Activated naive CD8-positive, alpha-beta T cell (primary cell): ENCODE measurements around the gene HORMAD2.
"Not testable (repeated sequence)": the region's sequence is repeated elsewhere in the genome, so short reads cannot be mapped to it uniquely, and the experiment has no call there.

Source experiments
- H3K27ac Mint-ChIP-seq: one replicate; pipeline ENCODE4 v1.8.0; 2021; ENCODE audit warnings: mixed read lengths
- H3K27me3 Mint-ChIP-seq: one replicate; pipeline ENCODE4 v1.8.0; 2021; ENCODE audit warnings: mixed read lengths
- H3K36me3 Mint-ChIP-seq: one replicate; pipeline ENCODE4 v1.8.0; 2021; ENCODE audit warnings: mixed read lengths
- H3K4me1 Mint-ChIP-seq: one replicate; pipeline ENCODE4 v1.8.0; 2021; ENCODE audit warnings: low read depth, mixed read lengths
- H3K4me3 Mint-ChIP-seq: one replicate; pipeline ENCODE4 v1.8.0; 2021; ENCODE audit warnings: mild to moderate bottlenecking, mixed read lengths
- H3K9me3 Mint-ChIP-seq: one replicate; pipeline ENCODE4 v1.8.0; 2021; ENCODE audit warnings: low read depth, mixed read lengths

The HORMAD2 gene

DNA sequence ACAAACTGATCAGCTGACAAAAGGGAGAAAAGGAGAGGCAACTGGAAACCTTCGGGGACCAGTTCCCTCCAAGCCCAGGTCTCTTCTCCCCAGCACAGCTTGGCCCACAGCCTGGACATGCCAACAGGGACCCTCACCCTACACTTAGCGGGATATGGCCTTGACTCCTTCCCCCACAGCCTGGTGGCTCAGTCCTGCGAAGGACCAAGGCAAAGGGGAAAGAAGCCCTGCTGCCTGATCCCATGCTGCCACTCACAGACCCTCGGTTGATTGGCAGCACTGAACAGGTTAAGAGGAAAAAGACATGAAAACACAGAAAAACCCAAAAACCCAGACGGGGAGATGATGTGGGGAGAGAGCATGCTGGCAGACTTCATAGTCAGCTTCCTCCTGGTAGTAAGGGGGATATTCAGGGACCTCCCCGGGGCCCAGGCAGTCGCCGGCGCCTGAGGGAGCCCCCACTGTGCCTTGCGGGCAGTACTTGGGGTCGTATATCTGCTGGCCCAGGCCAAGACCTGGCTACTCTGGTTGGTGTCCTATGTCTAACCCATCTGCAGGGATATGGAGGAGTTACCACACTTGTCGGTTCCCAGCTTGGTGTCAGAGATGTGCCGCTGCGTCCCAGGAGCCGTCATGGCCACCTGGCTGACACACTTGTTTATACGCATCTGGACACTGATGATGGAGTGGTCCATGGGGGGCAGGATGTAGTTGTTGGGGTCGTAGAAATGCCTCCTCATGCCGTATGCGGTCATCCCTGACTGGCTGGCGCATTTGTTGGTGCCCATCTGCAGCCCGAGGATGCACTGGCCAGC is 34.2 kb upstream of the HORMAD2 start:
- no peak overlapping the region for H3K4me3 Mint-ChIP-seq
- H3K27me3 Mint-ChIP-seq, result peaks cover 7% of the 10 kb centered on the region
- H3K9me3 Mint-ChIP-seq, result no peaks in the 10 kb centered on the region
- H3K4me1 Mint-ChIP-seq, result peaks cover 11% of the 10 kb centered on the region
- no peaks in the 10 kb centered on the region for H3K36me3 Mint-ChIP-seq
- H3K27ac Mint-ChIP-seq, result no peak overlapping the region

DNA sequence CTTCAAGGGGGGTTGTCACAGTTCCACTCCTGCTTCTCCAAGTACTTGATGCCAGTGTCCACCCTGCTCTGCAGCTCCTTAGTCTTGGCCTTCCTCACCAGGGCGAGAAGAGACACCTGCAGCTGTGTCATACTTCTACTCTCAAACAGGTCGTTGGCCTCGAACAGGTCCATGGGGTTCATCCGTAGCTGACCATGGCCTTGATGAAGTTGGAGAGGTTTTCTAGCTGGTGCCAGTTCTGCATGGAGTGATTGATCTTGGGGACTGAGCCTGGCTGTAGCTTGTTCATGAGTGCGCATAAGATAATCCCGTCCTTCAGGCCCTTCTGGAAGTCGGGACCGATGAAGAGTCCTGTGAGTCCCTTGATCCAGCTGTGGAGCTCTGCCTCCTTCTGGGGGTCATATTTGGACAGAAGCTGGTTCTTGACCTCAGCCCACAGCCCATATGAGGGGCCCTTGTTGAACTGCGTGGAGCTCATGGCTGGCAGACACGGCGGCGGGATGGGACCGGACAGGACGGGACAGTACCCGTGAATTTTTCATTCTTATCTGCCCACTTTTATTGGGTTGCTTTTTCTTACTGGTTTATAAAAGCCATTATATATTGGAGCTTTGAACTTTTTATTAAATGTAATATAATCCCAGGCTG is 33.4 kb upstream of the HORMAD2 start:
- Mint-ChIP-seq H3K9me3 (no peaks in the 10 kb centered on the region), H3K4me3 (no peak overlapping the region), H3K36me3 (no peaks in the 10 kb centered on the region), H3K4me1 (peaks cover 11% of the 10 kb centered on the region), H3K27me3 (peaks cover 7% of the 10 kb centered on the region), H3K27ac (no peak overlapping the region)

GRCh38 chr22:30047364-30047738 is 32.9 kb upstream of the HORMAD2 start:
- no peaks in the 10 kb centered on the region for H3K36me3 Mint-ChIP-seq
- peaks cover 7% of the 10 kb centered on the region for H3K27me3 Mint-ChIP-seq
- no peak overlapping the region for H3K27ac Mint-ChIP-seq
- H3K4me1 Mint-ChIP-seq, result peaks cover 11% of the 10 kb centered on the region
- no peak overlapping the region for H3K4me3 Mint-ChIP-seq
- H3K9me3 Mint-ChIP-seq, result no peaks in the 10 kb centered on the region

DNA sequence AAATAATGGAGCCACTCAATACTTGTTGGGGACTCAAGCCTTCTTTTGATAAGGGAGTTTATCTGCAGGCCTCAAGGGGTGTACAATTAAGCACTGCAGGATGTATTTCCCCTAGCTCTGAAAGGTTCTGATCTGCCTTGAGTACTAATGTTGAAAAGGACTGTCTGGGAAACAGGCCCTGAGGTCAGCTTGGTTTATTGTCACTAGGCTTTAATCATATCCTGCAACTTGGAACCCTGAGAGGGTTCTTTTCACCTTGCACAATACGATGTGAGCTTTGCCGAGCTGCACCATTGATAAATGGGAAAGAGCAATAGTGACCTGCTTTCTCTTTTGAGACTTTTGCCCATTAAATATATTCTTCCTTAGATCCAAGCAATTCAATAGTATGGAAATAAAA is 31.6 kb upstream of the HORMAD2 start:
- Mint-ChIP-seq H3K4me1 (peaks cover 11% of the 10 kb centered on the region), H3K36me3 (no peaks in the 10 kb centered on the region), H3K9me3 (no peaks in the 10 kb centered on the region), H3K4me3 (no peak overlapping the region), H3K27ac (no peak overlapping the region), H3K27me3 (peaks cover 5% of the 10 kb centered on the region)

DNA sequence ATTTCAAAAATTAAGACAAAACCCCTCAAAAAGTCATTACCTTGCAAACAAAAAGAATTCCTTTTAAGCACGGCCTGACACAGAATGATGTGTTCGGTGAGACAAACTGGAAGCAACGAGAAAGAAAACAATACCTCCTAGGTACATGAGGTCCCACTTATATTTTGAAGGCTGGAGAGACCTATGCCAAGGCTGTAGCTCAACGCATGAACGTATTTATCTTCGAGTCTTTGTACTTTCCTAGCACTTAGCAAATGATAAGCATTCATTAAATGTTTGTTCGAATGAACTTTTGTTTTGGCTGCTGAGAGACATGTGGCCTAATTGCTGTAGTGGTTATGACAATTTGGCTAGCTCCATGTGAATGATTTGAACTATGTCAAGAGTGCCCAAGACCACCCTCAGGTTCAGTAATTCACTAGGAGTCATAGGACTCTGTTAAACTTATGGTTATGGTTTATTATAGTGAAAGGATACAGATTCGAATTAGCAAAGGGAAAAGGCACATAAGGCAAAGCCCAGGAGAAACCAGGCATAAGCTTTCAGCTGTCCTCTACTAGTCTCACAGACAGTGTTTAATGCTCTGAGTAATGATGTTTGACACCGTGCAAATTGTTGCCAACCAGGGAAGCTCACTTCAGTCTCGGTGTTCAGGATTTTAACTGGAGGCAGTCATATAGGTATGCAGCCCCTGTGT is 26.0 kb upstream of the HORMAD2 start:
- no peak overlapping the region for H3K27ac Mint-ChIP-seq
- no peak overlapping the region for H3K4me3 Mint-ChIP-seq
- H3K4me1 Mint-ChIP-seq, result no peaks in the 10 kb centered on the region
- H3K36me3 Mint-ChIP-seq, result peaks cover 4% of the 10 kb centered on the region
- H3K9me3 Mint-ChIP-seq, result peaks cover 13% of the 10 kb centered on the region
- no peaks in the 10 kb centered on the region for H3K27me3 Mint-ChIP-seq

DNA sequence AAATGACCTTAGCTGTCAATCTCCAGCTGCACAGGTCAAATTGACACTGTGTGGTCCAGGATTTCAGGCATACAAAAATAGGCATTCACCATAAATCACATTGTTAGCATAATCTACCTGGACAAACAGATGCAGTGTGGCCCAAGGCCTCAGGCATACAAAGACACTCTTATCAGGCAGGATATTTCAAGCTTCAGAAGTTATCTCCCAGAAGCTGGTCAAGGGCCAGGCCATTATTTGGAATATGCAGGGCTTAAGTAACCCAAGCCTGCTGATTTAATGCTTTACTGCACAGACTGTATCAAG is 25.5 kb upstream of the HORMAD2 start:
- Mint-ChIP-seq H3K9me3 (peaks cover 16% of the 10 kb centered on the region), H3K27me3 (peaks cover 3% of the 10 kb centered on the region), H3K27ac (no peak overlapping the region), H3K4me1 (no peaks in the 10 kb centered on the region), H3K4me3 (no peak overlapping the region), H3K36me3 (peaks cover 4% of the 10 kb centered on the region)

GRCh38 chr22:30056015-30056414 is 24.2 kb upstream of the HORMAD2 start:
- no peak overlapping the region for H3K27ac Mint-ChIP-seq
- H3K36me3 Mint-ChIP-seq, result peaks cover 4% of the 10 kb centered on the region
- H3K4me3 Mint-ChIP-seq, result no peak overlapping the region
- no peaks in the 10 kb centered on the region for H3K4me1 Mint-ChIP-seq
- peaks cover 3% of the 10 kb centered on the region for H3K27me3 Mint-ChIP-seq
- H3K9me3 Mint-ChIP-seq, result peaks cover 16% of the 10 kb centered on the region

- H3K27me3 Mint-ChIP-seq, result peaks cover 7% of the 10 kb centered on the region
- H3K4me3 Mint-ChIP-seq, result no peak overlapping the region
- peaks cover 6% of the 10 kb centered on the region for H3K36me3 Mint-ChIP-seq
- H3K27ac Mint-ChIP-seq, result no peak overlapping the region
- H3K4me1 Mint-ChIP-seq, result no peaks in the 10 kb centered on the region
- peaks cover 16% of the 10 kb centered on the region for H3K9me3 Mint-ChIP-seq
Observed at GRCh38 chr22:30057375-30057774, 22.9 kb upstream of the HORMAD2 start.

GRCh38 chr22:30059346-30060020 is 20.8 kb upstream of the HORMAD2 start:
- H3K27ac Mint-ChIP-seq, result not testable (repeated sequence)

GRCh38 chr22:30061094-30061493 is 19.2 kb upstream of the HORMAD2 start:
- H3K4me1 Mint-ChIP-seq, result not testable (repeated sequence)
- H3K36me3 Mint-ChIP-seq, result peaks cover 10% of the 10 kb centered on the region

More at GRCh38 chr22:30059346-30060020, 20.8 kb upstream of the HORMAD2 start:
- H3K36me3 Mint-ChIP-seq, H3K4me3 Mint-ChIP-seq, H3K4me1 Mint-ChIP-seq, H3K27me3 Mint-ChIP-seq: not testable (repeated sequence)
- H3K9me3 Mint-ChIP-seq, result peaks cover 33% of the 10 kb centered on the region

DNA sequence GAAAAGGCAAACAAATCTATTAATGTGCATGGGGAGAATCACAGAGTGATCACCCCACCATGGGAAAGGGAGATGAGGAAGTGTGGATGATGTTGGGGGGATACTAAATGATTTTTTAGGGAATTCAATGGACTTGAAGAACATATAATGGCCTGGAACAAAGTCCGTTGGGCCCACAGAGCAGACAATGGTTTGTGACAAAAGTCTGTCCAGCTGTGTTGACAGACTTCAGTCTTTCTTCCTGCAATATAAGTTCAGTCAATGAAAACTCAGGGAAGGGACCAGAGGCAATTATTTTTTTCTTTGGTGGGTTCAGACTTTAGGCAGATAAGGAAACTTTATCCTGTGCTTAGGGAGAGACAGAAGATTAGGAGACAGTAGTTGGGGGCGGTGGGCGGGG is 18.0 kb upstream of the HORMAD2 start:
- H3K4me3 Mint-ChIP-seq, result no peak overlapping the region
- H3K27me3 Mint-ChIP-seq, result peaks cover 7% of the 10 kb centered on the region
- H3K27ac Mint-ChIP-seq, result no peak overlapping the region
- H3K9me3 Mint-ChIP-seq, result peaks cover 32% of the 10 kb centered on the region
- H3K4me1 Mint-ChIP-seq, result no peaks in the 10 kb centered on the region
- peaks cover 9% of the 10 kb centered on the region for H3K36me3 Mint-ChIP-seq

More at GRCh38 chr22:30061094-30061493, 19.2 kb upstream of the HORMAD2 start:
- not testable (repeated sequence) for H3K27ac Mint-ChIP-seq, H3K27me3 Mint-ChIP-seq, H3K4me3 Mint-ChIP-seq
- peaks cover 35% of the 10 kb centered on the region for H3K9me3 Mint-ChIP-seq

DNA sequence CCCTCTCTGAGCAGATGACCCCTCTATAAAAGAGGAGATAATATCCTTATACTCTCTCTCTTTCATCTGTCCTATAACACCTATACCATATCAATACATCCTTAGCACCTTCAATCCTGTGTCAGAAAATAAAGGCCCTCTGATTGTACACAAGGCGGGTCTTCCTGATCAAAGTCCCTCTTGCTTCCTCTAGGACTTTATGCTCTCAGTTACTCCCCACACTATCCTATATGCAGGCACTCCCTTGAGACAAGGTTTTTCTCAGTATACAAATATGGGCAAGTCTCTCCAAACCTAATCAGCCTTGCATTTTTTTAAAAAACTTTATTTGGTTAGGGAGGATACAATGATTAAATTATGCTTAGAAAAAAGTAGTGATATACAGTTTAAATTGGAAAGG is 17.3 kb upstream of the HORMAD2 start:
- Mint-ChIP-seq H3K27me3 (peaks cover 7% of the 10 kb centered on the region), H3K27ac (no peak overlapping the region), H3K4me3 (no peak overlapping the region), H3K4me1 (no peaks in the 10 kb centered on the region), H3K9me3 (peaks cover 29% of the 10 kb centered on the region), H3K36me3 (peaks cover 6% of the 10 kb centered on the region)

- H3K4me3 Mint-ChIP-seq, result no peak overlapping the region
- peaks cover 6% of the 10 kb centered on the region for H3K36me3 Mint-ChIP-seq
- H3K27ac Mint-ChIP-seq, result no peak overlapping the region
- no peaks in the 10 kb centered on the region for H3K4me1 Mint-ChIP-seq
- peaks cover 7% of the 10 kb centered on the region for H3K27me3 Mint-ChIP-seq
- peaks cover 23% of the 10 kb centered on the region for H3K9me3 Mint-ChIP-seq
Observed at GRCh38 chr22:30064172-30064571, 16.1 kb upstream of the HORMAD2 start.

- no peaks in the 10 kb centered on the region for H3K36me3 Mint-ChIP-seq
- no peaks in the 10 kb centered on the region for H3K9me3 Mint-ChIP-seq
- peaks cover 17% of the 10 kb centered on the region for H3K27me3 Mint-ChIP-seq
- no peak overlapping the region for H3K27ac Mint-ChIP-seq
- H3K4me1 Mint-ChIP-seq, result peaks cover 3% of the 10 kb centered on the region
- no peak overlapping the region for H3K4me3 Mint-ChIP-seq
Observed at GRCh38 chr22:30073743-30074142, 6.5 kb upstream of the HORMAD2 start.

DNA sequence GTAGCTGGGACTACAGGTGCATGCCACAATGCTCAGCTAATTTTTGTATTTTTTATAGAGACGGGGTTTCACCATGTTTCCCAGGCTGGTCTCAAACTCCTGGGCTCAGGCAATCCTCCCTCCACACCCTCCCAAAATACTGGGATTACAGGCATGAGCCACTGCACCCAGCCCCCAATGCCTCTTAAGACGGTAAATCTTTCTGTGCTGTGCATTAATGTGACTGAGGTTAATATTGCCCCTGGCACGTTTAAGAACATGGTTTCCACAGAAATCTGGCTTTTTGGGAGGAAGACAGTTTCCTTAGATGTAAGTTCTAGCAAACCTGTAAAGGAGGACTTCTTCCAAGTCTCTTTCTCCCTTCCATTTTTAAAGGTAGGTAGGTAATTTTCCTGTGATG is 6.1 kb upstream of the HORMAD2 start:
- Mint-ChIP-seq H3K27ac (no peak overlapping the region), H3K9me3 (no peaks in the 10 kb centered on the region), H3K4me3 (no peak overlapping the region), H3K4me1 (peaks cover 7% of the 10 kb centered on the region), H3K27me3 (peaks cover 18% of the 10 kb centered on the region), H3K36me3 (no peaks in the 10 kb centered on the region)
